BE2C (cell line): ENCODE data around the gene PLEKHM3.
A peak's percentile ranks its signal among the peaks of the same experiment; 100 is the strongest.

Experiments
- DNase-seq: peaks from one replicate; pipeline ENCODE4 v3.0.0-alpha.2; 2020
- H3K27me3 ChIP-seq: fragments of 250-450 bp; sonication (Bioruptor Pico); 2 replicates; pipeline ENCODE4 v1.5.1; 2020; ENCODE audit warnings: mild to moderate bottlenecking
- H3K36me3 ChIP-seq: fragments of 250-450 bp; sonication (Bioruptor Pico); 2 replicates; pipeline ENCODE4 v1.5.1; 2020; ENCODE audit warnings: mild to moderate bottlenecking
- H3K4me1 ChIP-seq: fragments of 250-450 bp; sonication (Bioruptor Pico); 2 replicates; pipeline ENCODE4 v1.5.1; 2020
- H3K4me3 ChIP-seq: 2 replicates; pipeline ENCODE4 v1.5.1; 2011; ENCODE audit warnings: low read depth, low read length
- H3K9me3 ChIP-seq: fragments of 250-450 bp; sonication (Bioruptor Pico); 2 replicates; pipeline ENCODE4 v1.5.1; 2020
- TF ChIP-seq, protein P1 (sequence below): IDR thresholded peaks from 2 replicates; pipeline ENCODE4 v1.5.1; 2012; ENCODE audit warnings: mild to moderate bottlenecking, low read depth, low read length

The PLEKHM3 gene

DNA sequence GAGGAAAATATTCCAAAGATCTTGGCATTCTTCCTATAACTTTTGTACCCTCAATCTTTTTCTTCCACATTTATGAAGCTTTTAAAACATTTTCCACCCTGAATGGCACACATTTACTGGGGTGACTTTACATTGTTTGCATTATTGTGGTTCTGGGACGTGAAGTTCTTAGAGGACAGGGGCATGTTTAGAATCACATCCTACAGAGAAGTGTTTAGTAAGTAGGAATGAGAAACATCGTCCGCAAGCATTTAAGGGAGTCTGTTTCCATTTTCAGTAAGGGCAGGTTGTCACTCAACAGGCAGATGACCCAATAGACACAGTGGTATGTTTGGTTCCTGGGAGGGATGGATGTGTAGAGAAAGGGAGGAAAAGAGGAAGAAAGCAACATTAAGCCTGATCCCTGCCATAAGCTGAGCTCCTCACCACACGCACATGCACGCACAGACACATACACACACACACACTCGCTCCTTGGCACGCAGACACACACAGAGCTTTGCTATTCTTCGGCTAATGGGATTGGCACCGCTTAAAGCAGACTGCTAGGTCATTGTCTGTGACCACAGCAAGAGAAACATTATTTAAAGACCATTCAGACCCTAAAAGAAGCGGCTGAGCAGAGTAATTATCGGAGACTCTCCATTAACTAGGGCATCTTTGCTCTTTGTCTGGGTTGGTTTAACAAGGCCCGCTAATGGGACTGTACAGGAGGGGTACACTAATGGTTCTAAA lies 14.2 kb upstream of the PLEKHM3 start:
- no peak overlapping the region for H3K4me3 ChIP-seq
- DNase-seq, result no peak
- no peaks in the 10 kb centered on the region for H3K27me3 ChIP-seq
- H3K9me3 ChIP-seq, result no peaks in the 10 kb centered on the region; the same call in 1 of the 2 replicates
- TF ChIP-seq, protein P1, sequence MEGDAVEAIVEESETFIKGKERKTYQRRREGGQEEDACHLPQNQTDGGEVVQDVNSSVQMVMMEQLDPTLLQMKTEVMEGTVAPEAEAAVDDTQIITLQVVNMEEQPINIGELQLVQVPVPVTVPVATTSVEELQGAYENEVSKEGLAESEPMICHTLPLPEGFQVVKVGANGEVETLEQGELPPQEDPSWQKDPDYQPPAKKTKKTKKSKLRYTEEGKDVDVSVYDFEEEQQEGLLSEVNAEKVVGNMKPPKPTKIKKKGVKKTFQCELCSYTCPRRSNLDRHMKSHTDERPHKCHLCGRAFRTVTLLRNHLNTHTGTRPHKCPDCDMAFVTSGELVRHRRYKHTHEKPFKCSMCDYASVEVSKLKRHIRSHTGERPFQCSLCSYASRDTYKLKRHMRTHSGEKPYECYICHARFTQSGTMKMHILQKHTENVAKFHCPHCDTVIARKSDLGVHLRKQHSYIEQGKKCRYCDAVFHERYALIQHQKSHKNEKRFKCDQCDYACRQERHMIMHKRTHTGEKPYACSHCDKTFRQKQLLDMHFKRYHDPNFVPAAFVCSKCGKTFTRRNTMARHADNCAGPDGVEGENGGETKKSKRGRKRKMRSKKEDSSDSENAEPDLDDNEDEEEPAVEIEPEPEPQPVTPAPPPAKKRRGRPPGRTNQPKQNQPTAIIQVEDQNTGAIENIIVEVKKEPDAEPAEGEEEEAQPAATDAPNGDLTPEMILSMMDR, result no peak
- H3K4me1 ChIP-seq, result 0 out of 2 replicates have a peak, but pooled peaks cover 3% of the 10 kb centered on the region
- H3K36me3 ChIP-seq, result no peaks in the 10 kb centered on the region

DNA sequence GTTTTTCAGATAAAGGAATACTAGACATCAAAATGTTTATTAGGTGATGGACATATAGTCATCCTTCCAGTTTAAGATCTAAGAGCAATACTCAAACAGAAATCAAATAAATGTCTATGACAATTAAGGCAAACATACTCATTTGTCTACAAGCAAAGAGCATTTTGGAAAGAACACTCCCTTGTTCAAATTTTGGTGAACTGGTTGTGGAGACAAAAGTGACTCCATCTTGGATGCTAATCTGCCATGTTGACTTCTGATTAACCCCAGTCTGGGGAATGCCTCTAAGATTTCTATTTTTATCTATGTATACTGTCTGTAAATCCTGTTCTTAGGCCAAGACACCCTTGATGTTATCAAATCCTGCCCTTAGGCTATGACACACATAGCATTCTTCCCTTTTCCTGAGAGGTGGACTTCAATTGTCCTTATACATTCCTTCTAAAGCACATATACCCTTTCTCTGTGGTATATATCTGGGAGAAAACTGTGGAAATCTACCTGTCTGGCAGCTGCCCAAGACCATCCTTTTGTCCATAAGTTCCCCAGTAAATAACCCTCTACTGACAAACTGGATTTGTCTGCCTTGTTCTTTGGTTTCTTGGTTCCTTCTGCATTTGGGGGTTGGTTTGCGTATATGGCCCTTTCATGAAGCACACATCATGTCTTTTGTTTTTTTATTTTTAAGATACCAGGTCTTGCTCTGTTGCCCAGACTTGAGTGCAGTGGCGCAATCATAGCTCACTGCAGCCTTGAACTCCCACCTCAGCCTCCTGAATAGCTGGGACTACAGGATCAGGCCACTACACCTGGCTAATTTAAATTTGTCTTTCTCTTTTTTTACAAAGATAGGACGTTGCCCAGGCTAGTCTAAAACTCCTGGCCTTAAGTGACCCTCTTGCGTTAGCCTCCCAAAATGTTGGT lies 12.5 kb upstream of the PLEKHM3 start:
- no peaks in the 10 kb centered on the region; the same call in 1 of the 2 replicates for H3K9me3 ChIP-seq
- peaks cover 5% of the 10 kb centered on the region; the same call in 1 of the 2 replicates for H3K4me1 ChIP-seq
- no peak overlapping the region for H3K4me3 ChIP-seq
- H3K36me3 ChIP-seq, result no peaks in the 10 kb centered on the region
- DNase-seq, result no peak
- TF ChIP-seq, protein P1, result no peak
- no peaks in the 10 kb centered on the region for H3K27me3 ChIP-seq

DNA sequence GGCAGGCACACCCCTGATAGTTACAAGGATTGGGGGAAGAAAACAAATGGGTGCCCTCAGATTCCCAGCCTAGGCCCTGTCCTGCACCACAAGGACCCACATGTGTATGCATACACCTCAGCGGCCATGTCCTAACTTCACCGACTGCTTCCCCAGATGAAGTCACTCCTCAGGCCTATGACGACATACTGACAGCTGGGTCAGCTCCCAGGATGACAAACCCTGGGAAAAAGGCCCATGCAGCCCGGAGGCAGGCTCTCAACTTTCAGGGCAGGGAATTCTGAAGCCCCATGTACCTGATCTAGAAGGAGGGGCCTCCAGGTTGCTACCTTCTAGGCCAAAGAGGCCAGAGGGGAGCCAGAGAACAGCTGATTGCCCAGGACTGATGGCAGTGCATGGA lies 11.0 kb upstream of the PLEKHM3 start:
- H3K4me1 ChIP-seq, result peaks cover 5% of the 10 kb centered on the region; the same call in 1 of the 2 replicates
- no peaks in the 10 kb centered on the region; the same call in 1 of the 2 replicates for H3K9me3 ChIP-seq
- no peaks in the 10 kb centered on the region for H3K27me3 ChIP-seq
- TF ChIP-seq, protein P1, result no peak
- no peak for DNase-seq
- H3K4me3 ChIP-seq, result no peak overlapping the region
- H3K36me3 ChIP-seq, result no peaks in the 10 kb centered on the region

DNA sequence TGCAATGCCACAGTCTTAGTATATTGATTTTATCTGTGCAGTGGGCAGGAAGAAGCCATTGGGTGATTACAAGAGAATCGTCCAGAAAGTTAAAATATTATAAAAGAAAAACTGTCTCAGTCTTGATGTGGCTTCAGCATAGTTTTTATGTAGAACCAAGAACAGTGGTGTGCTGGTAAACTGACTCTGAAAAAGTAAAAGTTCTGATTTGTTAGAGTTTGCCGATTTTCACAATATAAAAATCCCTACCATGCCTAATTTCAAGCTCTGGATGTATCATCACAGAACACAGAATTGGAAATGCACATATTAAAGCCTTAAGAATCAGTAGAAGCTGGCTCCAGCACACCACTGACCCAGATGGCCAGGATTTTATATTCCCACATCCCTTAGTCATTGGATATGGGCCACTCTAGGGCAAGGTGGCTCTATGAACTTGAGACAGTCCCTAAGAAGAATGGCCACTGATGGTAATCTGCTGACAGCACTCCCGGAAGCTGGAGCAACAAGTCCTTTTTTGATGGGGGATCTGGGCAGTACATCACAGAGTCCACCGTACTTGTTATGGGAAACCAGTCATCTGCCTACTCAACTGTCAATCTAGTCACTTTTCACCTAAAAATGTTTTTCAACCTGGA lies 9.3 kb upstream of the PLEKHM3 start:
- Histone ChIP-seq H3K4me1 (peaks cover 5% of the 10 kb centered on the region; the same call in 1 of the 2 replicates), H3K27me3 (no peaks in the 10 kb centered on the region), H3K36me3 (no peaks in the 10 kb centered on the region), H3K9me3 (no peaks in the 10 kb centered on the region; the same call in 1 of the 2 replicates), H3K4me3 (no peak overlapping the region)
- no peak for DNase-seq
- TF ChIP-seq, protein P1, result no peak

DNA sequence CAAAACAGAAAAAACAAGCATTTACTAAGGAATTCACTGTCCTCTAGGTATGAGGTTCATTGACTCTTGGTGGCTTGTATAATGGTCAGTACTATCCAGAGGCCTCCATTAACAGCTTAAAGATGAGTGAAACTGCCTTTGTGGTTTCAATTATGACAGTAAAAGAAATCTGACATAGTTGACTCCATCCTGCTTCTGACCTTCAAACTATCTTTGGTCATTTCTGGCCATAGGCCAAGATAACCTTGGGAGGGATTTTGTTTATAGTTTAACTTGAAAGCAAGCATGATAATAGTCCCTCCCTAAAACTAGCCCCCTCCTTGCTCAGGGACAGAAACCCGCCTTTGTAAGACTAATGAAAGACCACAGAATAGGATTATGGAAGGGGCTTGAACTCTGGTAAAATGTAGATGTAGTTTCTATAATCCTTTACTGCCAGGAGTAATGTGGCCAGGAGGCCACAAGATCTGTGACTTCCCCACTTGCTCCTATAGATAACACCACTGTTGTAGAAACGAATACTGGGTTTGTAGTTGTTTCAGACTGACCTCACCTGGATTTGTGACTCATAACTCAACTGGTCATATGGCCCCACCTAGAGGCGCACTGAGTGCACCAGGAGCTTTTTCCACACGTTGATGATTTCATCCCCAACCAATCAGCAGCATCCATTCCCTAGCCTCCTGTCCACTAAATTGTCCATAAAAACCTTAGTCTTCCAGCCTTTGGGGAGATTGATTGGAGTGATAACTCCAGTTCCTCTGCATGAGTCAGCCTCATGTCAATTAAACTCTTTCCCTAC lies 8.6 kb upstream of the PLEKHM3 start:
- Histone ChIP-seq H3K4me1 (peaks cover 5% of the 10 kb centered on the region; the same call in 1 of the 2 replicates), H3K4me3 (no peak overlapping the region), H3K36me3 (no peaks in the 10 kb centered on the region), H3K9me3 (no peaks in the 10 kb centered on the region; the same call in 1 of the 2 replicates), H3K27me3 (no peaks in the 10 kb centered on the region)
- TF ChIP-seq, protein P1, result peak; percentile 73
- peak; percentile 75 for DNase-seq
